HG03571 (cell line): ENCODE data around the gene CRB3.
"Not testable (repeated sequence)": the region's sequence is repeated elsewhere in the genome, so short reads cannot be mapped to it uniquely, and the experiment has no call there.

Source experiments
- ATAC-seq: cut with Tn5 transposase; IDR thresholded peaks from one replicate; pipeline ENCODE4 v1.9.1; 2021; ENCODE audit not compliant: unreplicated experiment

CRB3 gene

DNA sequence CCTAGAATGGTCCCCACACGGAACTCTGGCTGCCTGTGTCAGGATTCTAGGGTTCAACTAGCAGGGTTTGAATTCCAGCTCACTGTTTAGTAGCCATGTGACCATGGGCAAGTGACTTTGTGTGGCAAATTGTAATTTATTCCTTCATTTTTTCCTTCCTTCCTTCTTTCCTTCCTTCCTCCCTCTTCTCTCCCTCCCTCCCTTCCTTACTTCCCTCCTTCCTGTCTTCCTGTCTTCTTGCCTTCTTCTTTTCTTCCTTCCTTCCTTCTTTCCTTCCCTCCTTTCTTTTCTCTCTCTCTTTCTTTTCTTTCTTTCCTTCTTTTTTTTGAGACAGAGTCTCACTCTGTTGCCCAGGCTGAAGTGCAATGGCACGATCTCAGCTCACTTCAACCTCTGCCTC is 26.1 kb downstream of the CRB3 start:
- no peak for ATAC-seq

DNA sequence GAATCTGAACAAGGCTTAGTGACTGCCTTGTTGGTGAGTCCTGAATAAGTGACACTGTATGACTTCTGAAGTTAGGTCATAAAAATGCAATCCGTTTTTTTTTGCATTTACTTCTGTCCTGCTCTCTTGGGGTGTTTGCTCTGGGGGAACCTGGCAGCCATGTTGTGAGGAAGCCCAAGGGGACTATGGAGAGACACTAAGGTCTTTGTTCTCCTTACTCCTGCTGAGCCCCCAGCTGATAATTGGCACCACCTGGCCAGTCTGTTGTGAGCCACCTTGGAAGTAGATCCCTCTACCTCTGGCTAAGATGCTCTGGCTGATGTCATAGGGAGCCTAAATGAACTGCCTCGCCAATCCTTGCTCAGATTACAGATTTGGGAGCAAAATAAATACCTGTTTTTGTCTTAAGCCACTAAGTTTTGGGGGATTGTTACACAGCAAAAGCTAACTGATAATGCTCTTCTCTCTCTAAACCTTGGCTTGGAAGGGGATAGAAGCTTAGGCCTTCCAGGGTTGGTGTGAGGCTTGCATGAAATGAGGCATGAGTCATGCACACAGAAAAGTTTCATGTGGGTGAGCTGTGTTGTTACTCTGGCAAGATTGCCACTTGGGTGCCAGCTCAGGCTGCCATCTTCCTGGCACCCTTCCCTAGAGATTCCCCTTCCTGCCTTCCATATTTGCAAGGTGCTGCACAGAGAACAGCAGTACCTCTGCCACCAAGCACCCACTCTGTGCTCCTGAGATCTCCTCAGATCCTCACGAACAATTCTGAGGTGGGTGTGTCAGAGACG is 27.9 kb downstream of the CRB3 start:
- no peak for ATAC-seq

- ATAC-seq = no peak
These were observed 30.5 kb downstream of the CRB3 start for GRCh38 chr19:6494438-6495036.

DNA sequence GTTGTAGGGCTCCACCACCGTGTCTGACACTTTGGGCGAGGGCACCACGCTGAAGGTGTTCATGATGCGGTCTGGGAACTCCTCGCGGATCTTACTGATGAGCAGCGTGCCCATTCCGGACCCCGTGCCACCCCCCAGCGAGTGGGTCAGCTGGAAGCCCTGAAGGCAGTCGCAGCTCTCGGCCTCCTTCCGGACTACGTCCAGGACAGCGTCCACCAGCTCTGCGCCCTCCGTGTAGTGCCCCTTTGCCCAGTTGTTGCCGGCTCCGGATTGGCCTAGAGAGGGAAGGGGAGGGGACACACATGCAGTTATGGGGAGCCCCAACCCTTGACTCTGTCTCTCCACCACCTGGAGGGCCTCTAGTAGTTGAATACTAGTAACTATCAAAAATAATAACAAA is 31.9 kb downstream of the CRB3 start:
- no peak for ATAC-seq

DNA sequence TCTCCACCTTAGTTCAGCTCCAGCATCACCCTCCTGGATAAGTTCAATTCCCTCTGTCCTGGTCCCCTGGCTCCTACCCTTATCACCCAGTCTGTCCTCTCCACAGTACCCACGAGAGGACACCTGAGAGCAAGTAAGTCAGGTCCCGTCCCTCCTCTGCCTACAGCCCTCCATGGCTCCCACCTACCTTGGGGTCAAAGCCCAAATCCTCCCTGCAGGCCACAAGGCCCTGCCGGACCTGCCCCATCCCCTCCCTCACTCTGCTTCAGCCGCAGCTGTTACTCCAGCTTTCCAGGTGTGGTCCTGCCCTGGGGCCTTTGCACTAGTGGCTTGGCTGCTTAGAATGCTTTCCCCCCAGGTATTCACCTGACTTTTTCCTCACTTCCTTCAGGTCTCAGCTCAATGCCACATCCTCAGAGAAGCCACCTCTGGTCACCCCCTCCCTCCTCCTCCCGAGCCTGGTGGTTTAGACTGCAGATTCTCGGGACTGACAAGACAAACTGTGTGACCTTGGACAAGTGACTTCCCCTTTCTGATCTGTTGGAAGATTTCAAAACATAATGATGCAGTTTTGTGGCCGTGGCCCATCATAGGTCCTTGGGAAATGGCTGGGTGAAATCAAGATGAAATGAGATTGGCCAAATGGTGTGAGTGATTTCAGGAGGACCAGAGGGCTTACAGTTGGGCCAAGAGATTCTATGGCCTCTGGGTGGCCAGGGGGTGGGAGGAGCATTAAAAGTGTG is 34.4 kb downstream of the CRB3 start:
- ATAC-seq = no peak

DNA sequence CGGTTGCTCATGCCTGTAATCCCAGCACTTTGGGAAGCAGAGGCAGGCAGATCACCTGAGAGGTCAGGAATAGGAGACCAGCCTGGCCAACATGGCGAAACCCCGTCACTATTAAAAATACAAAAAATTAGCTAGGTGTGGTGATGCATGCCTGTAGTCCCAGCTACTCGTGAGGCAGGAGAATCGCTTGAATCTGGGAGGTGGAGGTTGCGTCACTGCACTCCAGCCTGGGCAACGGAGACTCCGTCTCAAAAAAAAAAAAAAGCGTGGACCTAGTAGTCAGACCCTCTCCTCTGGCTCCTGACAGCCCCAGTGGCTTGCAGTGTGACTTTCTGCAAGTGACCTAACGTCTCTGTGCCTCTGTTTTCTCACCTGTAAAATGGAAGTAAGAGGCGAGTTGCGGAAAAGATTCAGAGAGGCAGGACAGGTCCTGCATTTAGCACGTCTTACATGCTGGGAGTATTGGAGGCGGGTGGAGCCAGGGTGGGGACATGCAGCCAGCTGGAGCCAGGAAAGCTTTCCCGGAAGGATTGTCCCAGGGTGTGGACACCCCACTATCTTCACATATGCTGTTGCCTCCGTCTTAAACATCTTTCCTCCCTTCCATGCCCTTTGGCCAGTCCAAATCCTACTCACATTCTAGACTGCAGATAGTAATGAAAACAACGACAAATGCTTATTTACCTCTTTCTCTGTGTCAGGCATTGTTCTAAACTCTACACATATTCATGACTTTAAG is 35.1 kb downstream of the CRB3 start:
- no peak for ATAC-seq

- ATAC-seq = no peak
These were observed 37.0 kb downstream of the CRB3 start for GRCh38 chr19:6500837-6501739.

DNA sequence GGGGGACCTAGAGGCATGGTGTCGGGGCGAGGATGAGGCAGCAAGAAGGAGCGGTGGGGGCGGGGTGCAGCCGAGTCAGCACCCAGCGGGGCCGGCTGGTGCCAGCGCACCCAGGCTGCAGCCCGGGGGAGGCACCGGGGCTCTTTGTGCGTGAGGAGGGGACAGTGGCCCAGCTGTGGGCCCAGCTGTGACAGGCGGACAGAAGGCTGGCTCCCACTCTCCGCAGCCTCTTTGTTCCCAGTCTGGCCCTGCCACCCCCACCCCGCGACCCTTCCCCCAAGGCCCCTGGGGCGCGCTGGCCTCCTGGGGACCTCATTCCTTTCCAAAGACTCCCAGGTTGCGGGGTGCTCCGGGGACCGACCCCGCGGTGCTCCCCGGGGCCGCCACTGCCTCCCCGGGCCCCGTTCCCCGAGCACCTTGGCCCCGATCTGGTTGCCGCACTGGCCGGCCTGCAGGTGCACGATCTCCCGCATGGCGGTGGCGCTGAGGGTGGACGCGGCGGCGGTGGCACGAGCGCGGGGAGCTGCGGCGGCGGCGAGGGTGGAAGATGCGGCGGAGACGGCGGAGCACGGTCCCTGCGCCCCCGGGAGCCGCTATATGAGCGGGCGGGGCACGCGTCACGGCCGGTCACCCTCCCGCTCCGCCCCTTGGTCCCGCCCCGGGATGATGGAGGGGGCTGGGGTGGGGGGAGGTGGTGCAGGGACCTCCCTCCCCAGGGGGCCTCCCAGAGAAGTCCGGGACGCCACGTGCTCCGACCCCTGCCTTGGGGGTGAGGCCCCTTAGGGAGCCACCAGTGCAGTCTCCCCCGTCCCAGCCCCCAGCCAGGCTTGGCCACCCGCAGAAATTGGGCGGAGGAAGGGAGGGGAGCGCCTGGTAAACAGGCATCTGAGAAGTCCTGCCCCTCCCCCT is 37.9 kb downstream of the CRB3 start, which contains the start of gene TUBB4A:
Gene TUBB4A, minus strand, starts transcription at position 570 of the 909 bp plus-strand sequence. Its CDS starts 97 bp downstream, at position 473.
- no peak for ATAC-seq

DNA sequence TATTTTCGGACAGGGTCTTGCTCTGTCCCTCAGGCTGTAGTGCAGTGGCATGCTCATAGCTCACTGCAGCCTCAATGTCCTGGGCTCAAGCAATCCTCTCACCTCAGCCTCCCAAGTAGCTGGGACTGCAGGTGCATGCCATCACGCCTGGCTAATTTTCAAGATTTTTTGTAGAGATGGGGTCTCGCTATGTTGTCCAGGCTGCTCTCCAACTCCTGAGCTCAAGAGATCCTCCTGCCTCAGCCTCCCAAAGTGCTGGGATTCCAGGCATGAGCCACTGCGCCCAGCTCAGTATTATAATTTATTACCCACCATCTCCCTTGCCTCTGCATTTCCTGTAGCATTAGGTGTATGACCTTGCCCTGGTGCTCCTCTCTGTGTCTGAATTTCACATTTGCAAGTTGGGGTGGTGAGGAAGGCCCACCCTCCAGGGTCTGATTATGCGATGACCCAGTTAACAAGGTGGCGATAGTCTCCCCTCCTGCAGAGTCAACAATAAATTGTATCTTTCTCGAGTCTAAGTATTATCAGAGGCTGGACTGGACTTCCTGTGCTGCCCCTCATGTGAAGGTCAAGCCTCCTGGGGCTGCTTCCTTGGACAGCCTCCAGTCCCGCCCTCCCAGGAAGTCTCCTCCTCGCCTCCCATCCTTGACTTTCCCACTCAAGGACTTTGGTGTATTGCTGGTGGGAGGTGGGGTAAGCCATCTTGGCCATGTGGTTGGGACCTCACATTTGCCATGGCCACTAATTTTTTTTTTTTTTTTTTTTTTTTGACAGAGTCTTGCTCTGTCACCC is 39.5 kb downstream of the CRB3 start:
- ATAC-seq = no peak

- ATAC-seq = not testable (repeated sequence)
These were observed 44.1 kb downstream of the CRB3 start for GRCh38 chr19:6508028-6508771.

GRCh38 chr19:6509118-6509971 is 45.3 kb downstream of the CRB3 start:
- ATAC-seq = no peak

DNA sequence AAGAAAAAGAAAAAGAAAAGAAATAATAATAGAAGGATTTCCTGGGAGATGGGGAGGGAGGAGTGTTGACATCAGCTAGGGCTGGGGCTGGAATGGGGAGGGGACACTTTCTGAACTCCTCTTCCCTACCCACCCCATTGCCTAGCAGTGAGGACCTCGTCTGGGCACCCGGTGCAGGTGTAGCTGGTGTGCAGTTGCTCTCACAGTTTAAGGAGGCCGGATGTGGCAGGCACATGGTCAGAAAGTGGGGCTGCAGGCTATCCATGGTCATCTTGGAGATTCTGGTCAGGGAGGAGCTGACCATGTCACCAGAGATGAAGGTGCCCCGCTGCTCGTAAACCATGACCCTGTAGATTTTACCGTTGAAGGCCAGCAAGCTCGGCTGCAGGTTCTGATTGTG is 46.5 kb downstream of the CRB3 start:
- no peak for ATAC-seq

DNA sequence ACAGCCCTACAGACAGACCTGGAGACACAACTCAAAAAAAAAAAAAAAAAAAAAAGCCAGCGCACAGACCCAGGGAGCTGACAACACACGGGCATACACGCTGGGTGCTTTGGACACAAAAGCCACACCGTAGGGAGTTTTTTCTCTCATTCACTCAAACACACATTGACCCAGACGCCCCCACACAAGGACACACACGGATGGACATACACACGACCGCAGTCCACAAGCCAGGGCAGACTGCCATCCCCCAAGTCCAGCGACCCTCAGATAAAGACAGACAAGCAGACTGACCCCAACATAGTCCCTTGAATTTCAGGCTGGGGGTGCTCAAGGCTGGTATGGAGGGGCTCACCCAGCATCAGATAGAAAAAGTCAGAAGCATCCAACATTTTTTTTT is 50.0 kb downstream of the CRB3 start:
- no peak for ATAC-seq

DNA sequence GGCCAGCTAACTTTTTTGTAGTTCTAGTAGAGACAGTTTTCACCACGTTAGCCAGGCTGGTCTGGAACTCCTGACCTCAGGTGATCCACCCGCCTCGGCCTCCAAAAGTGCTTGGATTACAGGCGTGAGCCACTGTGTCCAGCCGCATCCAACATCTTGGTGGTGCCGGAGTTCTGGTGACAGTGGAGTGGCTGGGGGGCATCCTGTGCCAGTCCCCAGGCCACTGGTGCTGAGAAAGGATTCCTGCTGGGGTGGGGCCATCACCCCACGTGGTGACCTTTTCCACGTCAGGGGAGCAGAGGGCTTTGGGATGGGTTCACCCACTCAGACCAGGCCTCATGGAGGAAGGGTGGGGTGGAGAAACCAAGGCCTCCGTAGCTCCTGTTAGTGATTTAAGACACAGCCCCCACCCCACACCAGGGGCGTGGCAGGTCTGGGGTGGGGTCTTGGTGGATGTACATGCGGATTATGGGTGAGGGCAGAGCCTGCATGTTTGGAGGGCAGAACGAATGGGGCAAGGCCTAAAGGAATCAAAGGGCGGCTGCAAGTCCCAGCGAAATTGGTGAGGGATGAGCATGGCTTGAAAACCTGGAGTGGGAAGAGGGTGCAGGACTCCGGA is 51.0 kb downstream of the CRB3 start:
- no peak for ATAC-seq

- peak; percentile 19 for ATAC-seq
These were observed 52.1 kb downstream of the CRB3 start for GRCh38 chr19:6516018-6516658.
